DMS53 treated with DMSO at 0.1 percent for 48 hours (cell line): ENCODE measurements around the gene TBC1D8.

Source experiments
- DNase-seq: peaks from one replicate; lab custom pipeline; 2025; ENCODE audit not compliant: unreplicated experiment; lab: John Stamatoyannopoulos, UW

TBC1D8 gene

DNA sequence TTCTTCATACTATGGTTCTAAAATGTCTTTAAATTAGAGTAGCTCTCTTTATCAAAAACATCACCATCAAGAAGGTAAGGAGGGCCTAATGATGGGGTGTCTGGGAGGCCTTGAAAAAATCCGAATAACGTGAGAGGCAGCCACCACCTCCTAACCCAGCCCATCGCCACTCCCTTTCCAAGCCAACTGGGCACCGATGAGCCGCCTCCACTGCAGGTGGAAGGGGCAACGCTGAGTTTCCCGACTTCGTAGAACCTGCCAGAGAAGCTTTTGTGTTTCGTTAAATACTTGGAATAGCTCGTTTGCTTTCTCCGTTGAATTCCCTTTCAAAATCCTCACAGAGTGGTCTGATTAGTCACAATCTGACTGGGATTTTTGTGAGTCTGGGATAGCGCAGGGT lies 171.1 kb downstream of the TBC1D8 start:
- DNase-seq: no peak

DNA sequence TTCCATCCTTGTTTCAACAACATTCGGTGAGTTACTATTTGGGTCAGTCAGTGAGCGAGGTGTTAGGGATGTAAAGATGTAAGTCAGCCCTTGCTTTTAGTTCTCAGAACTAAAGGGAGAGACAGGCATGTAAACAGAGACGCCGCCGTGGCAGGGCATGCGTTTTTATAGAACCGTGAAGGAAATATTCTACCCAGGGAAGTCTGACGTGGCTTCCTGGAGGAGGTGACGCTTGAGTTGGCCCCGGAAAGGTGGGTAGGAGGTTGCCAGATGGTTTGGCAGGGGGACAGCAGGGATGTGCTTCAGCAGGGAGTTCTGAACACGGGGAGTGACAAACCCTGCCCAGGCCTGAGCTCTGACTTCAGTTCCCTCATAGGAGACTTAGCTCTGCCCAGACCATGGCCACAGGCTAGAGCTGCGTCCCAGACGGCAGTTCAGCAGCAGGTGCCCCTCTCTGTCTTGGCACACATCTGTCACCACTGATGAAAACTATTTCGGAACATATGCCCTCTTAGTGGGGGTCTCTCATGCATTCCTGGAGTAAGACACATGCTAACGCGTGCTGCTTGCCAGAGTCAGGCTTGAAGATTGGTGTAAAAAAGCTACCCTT lies 172.5 kb downstream of the TBC1D8 start:
- DNase-seq: no peak

DNA sequence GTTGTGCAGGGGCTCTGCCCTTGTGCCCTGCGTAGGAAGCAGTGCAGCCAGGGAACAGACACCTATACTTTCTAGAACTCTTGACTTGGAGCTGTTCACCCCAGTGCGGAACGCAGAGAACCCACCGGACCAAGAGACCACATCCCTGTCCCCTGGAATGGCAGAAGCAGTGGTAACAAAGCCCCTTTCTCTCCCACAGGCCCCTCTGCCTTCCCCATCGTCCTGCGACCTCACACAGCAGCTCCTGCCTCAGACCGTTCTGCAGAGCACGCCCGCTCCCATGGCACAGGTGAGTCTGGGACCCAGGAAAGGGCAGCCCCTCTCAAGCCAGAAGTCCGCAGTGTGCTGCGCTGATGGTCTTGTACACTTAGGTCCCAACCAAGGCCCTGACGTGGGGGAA lies 173.7 kb downstream of the TBC1D8 start:
- DNase-seq: no peak

DNA sequence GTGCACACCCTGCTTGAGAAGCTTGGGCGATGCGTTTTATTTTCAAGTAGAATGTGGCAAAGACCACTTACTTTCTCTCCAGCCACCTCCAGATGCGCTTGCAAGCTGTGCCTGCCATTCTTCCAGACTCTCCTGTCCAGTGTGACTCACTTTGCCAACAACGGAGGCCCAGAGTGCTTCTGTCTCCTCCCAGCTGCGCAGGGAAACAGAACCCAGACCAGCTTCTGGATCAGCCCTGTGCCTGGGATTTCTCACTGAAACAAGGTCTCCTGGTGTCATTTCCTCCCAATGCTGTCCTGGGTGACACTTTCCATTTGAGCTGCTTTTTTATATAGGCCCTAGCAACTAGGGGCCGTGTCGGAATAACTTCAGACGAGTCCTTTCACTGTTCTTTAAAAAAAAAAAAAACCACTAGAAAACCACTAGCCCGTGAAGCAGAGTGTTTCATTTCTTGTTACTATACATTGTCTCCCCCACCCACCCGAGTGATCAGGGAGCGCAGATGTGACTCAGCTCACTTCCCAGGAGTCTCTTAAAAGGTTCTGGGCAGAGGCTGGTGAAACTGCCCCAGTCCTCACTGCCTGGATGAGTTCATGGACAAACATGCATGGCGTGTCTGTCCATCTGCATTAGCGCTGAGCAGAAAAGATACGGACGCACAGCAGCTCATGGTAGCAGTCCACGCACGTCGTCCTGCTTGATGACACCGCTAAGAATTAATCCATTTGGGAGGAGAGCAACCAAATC lies 174.4 kb downstream of the TBC1D8 start:
- DNase-seq: peak; percentile 94

DNA sequence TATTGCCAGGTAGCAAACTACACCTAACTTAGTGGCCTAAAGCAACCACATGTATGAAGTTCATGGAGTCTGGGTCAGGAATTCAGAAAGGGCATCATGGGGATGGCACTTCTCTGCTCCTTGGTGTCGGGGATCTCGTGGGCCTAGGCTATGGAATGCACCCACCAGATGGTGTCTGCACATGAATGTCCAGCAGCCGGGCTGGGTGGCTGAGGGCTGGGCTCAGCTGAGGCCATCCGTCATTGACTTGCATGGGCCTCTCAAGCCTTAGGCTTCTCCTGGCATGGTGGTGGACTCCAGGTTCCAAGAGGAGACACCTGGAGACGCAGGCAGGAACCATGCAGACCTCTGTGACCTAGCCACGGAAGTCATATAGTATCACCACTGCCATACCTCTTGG lies 175.1 kb downstream of the TBC1D8 start:
- no peak for DNase-seq

DNA sequence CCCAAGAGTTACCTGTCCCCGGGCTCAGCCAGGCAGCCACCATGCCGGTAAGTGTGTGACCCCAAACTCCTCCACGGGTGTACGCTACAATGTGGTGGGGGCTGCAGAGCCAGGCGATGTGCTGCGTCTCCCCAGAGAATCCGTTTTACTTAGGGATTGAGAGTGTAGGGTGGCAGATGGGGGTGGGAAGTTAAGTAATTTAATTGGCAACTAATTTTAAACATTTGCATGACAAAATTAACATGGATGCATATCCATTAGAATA lies 175.7 kb downstream of the TBC1D8 start:
- no peak for DNase-seq

DNA sequence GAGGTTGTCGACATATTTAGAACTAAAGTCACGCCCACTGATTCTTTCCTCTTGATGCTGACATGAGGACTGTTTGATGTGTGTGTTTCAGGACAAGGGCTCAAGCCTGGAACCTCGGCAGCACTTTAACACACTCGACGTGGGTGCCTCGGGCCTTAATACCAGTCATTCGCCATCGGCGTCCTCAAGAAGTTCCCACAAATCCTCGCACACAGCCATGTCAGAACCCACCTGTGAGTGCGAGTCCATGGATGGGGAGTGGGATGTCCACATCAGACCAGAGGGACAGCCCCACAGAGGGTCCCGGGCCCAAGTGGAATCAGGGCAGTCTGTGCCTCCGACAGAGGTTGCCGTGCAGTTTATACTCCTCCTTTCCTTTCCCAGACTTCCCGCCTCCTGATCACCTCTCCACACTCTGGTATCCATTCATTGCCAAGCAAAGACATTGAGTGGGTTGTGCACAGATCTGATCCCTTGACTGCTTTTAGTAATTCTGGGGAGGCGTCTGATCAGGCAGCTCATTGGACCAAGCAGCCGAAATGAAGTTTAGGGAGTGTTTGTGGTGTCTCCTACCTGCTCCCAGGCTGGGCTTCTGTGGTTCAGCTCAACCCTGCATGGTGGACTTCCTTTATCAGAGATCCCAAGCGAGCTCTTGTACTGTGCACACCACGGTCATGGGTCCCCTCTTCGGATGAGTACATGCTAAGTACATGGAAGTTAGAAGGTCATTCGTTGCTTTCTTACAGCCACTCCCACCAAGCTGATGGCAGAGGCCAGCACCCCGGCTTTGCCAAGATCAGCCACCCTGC lies 176.3 kb downstream of the TBC1D8 start:
- DNase-seq: no peak

DNA sequence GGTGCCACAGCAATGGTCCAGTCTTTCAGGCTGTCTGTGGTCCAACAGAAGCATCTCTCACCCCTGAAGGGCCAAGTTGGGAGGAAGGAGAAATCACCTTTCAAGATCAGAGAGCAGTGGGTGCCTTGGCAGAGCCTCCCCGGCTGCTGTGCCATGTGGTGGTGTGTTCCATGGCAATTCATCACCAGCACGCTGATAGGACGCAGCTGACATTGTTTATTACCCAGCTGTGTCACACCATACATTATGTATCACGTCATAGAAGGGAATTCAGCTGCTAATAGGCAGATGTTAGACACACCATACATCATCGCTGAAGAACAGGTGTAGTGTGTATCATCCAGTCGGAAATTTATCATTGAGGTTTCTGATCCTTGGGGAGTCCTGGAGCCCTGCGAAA lies 178.7 kb downstream of the TBC1D8 start:
- no peak for DNase-seq

DNA sequence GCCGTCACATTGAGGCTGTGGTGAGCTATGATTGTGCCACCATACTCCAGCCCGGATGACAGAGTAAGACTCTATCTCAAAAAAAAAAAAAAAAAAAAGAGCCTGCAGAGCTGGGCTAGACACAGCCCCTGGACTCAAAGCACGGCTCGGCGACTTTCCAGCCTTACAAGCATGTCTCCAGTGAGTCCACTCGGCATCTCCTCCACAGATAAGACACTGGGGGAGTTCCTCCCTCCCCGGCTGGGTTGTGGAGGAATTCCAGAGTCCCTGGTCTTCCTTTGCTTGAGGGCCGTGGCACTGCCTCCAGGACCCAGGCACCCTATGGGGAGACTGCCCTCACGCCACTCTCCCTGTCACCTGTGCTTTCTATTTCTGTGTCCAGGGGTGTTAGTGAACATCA lies 180.0 kb downstream of the TBC1D8 start:
- DNase-seq: no peak

DNA sequence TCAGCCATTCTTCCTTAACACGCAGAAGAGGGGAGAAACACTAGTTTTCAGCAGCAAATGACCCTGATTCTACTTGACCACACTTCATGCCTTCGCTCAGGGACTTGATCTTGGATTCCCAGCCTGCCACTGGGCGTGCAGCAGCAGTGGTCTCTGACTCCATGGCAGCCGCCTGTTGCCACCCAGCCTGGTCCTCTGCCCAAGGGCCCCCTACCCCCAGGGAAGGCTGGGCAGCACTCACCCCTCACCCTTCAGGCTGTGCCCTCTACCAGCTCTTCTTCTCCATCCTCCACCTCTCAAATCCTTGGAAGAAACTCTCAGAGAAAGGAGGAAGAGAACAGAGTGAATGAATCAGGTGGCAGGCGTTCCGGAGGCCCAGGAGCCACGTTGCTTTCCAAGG lies 181.2 kb downstream of the TBC1D8 start:
- DNase-seq: no peak

DNA sequence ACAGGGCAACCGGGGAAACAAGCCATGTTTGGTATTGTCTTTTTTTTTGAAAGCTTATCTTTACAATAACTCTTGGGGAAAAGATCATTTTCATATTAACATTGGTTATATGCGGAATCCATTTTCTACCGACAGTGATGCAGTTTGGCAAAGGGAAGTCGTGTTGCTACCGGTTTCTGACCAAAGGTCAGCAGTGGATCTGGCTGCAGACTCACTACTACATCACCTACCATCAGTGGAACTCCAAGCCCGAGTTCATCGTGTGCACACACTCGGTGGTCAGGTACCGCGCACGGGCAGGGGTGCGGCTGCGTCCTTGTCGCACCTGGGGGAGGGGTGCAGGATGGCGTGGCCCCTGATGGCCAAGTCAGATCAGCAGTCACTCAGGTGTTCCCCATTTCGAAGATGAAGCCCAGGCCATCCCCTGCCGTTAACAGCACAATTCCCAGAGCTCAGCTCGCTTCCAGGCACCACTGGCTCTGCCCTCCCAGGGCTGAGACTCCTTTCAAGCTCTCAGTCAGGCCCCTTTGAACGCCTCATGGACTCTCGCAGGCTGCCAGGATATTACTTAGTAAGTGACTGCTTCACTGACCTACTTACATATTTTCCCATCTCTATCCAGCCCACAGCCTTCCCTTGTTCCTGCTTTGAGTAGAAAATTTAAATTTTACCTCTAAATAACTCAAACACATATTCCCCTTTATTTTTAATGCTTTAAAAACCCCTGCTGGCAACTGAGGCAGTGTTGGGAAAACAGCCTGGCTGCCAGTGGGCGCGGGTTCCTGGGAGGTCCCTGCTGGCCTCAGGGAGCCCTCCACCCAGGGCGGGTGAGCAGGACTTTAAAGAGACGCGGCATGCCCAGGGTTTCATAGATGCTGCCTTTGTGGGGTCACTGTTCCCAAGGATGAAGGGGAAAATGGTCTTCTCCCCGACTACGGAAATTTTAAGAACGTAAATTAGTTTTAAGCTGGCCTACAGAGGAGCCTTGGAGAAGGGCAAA lies 182.7 kb downstream of the TBC1D8 start:
- DNase-seq: no peak

DNA sequence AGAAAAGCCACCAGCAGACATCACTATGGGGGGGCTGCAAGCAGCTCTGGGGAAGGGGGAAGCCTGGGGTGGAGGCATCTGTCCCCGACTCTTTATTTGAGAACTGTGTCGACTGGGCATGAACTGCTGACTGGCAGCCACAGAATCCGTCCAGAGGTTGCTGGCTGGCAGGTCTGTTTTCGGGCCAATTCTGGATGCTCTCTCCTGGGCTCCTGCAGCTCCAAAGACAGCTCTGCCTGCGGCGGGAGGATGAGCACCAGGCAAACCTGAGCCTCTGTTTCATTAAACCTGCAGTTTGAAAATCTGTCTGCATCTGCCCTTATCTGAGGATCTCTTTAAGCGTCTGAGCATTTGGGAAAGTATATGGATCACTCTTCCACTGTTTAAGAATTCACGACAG lies 183.5 kb downstream of the TBC1D8 start:
- DNase-seq: no peak

DNA sequence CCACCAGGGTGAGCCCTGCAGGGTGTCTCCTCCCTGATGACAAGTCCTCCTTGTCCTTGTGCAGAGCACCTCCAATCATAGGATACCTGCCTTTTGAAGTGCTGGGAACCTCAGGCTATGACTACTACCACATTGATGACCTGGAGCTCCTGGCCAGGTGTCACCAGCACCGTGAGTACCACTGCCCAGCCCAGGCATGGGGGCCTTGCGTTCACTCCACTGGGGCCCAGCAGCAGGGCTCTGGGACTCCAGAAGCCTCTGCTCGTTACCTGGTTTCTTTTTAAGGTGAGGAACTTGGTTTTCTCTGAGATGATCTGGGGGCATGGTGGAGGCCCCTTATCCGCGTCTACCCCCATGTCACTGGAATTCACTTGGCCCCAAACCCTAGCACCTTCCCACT lies 185.6 kb downstream of the TBC1D8 start:
- no peak for DNase-seq

DNA sequence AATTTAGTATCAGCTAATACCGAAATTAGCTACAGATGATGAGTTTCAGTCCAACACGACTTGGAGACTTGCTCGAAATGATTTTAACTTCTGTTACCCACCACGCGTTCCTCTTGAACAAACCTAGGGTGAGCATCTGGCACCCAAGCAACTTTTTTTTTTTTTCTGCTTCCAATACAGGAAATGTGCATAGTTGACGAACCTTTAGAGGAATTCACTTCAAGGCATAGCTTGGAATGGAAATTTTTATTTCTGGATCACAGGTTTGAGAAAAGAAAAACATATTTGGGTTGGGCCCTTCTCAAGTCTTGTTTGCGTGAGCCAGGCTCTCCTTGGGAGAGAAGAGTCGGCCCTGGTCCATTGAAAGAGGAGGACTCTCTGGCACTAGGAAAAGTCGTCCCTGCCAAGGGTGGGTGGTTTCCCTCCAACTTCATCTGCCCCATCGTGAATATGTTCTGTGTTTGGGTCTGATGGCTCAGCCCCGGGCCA lies 186.5 kb downstream of the TBC1D8 start:
- DNase-seq: no peak

DNA sequence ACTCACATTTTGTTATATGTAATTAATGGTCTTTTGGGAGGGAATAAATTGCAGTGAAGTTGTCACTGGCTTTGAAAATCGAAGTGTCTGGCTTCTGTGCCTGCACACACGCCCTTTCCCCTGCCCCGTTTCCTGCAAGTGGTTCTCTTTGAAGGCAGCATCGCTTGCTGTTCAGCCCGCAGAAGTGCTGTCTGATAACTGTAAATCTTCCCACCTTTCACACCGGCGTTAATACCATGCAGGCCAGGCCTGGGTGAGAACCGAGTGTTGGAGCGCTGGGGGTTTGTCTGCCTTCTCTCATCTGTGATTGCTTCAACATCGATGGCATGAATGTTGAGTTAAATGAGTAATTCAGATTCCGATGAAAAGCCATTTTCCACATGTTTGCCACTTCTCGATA lies 187.0 kb downstream of the TBC1D8 start:
- DNase-seq: no peak

DNA sequence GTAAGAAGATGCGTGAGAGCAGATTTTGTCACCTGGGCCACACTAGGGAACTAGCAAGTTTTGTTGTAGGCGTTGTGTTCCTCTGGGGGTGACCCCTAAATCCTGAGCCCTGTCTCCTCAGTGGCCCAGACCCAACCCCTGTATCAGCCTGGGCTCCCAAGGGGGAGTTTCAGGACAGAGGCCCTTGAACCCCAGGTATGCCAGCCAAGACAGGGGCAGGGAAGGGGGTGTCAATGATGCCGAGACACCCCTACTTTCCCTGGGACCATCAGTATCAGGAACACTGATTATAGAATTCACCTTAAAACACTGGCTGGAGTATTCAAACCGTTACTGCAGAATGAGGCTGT lies 188.2 kb downstream of the TBC1D8 start:
- no peak for DNase-seq

DNA sequence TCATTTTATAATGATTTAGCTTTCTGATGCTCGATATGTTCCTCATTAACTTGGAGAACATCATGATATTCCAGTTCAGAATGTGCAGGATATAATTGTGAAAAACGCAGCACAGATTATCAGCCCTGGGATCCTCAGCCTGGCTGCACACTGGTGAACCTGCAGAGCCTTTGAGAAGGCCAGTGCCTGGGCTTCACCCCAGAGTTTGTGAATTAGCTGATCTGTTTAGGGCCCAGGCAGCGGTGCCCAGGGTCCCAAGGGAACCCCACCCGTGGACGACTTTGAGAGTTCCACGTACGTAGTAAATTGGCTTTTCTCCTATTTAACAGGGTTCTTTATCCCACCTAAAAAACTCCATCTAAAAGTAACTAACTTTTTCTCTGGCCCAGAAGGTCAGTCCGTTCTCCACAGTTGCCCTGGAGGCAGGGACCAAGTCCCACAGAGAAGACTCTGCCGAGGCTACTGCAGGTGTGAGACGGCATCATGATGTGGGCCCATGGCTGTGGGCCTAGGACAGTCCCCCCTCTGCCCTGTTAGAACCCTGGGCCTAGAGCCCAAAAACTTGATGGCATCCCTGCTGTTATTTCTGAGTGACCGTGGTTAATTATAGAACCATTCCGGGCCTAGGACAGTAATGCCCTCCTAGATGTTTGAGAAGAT lies 188.7 kb downstream of the TBC1D8 start:
- DNase-seq: no peak

DNA sequence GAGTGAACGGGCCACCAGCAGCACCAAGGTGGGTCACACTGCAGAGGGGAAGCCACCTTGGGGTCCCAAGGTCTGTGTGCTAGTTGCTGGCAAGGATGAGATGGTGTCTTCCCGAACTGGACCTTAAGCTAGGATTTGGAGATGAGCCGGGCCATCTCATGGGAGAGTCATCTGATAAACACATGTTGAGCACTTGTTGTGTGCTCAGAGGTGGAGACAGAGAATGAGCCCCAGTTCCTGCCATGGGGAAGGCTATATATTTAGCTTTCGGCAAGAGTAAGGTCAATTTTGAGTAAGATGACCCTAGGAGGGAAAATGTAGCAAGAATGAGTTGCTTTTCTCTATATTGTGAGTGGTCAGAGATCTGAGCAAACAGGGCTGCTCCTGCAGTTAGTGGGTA lies 190.5 kb downstream of the TBC1D8 start:
- DNase-seq: no peak

DNA sequence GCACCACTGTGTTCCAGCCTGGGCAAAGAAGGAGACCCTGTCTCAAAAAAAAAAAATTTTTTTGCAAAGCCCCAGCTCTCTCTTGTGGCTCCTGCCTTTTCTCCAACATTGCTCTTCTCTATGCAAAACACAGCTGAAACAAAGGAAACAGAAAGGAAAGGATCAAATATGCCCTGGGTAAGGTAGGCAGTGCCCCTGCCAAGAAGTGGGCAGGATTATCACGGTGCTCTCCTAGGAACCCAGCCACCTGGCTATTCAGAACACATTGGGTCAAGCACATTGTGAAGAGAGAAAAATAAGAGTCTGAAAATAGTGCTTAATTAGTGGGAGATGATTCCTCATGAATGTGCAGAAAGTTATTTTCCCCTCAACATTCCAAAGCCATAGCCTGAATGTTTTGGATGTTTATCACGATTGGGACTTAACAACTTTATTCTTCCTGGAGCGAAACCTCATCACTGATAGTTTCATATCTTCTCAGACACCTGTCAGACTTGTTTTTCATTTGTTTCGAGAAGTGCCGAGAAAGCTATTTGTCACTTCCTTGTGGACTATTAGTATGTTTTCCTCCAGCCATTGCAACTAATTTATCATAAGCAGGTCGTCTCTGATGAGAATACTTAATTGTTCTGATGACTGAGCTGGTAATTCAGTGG lies 191.8 kb downstream of the TBC1D8 start:
- no peak for DNase-seq

DNA sequence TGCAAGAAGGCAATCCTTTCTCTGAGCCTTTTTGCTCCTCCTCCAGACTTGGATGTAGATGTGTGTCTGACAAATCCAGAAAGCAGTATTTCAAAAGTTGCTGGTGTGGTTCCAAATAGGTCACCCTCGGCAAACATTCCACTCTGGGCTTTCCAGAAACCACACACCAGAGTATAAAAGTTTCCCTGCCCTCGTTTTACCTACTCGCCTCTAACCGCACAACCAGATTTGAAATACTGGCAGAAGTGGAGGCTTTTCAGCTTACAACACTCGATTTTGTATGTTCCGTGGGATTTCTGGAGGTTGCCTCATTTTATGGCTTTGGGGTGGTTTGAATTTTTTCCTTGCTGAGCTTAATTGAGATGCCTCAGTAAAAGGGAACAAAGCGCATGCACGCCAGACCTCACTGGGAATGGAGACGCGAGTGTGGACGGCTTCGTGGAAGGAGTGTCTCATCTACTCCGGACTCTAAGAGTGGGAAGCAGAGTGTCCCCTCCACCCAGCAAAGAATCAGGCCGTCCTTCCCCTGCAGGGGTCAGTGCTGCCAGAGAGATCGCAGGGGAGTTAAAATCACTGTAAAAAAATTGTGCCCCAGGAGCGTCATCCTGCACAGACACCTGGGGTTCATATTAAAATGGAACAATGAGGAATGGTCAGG lies 193.1 kb downstream of the TBC1D8 start:
- no peak for DNase-seq
